Osteoblast (primary cell): Measurements from ENCODE around the gene EED. TPM values are rescaled to one million over a fixed set of nuclear protein-coding genes. Genes with fewer than 3 reads are reported as not detected.

ENCODE experiments used
- DNase-seq: peaks from one replicate; pipeline ENCODE4 v3.0.0; 2011; ENCODE audit warnings: low spot score, mixed read lengths; ENCODE audit not compliant: insufficient read length; ENCODE audit errors: missing footprints
- H2AFZ ChIP-seq: 2 replicates; pipeline ENCODE4 v1.6.0; 2011; ENCODE audit warnings: mild to moderate bottlenecking, low read length
- H3K27ac ChIP-seq: 2 replicates; pipeline ENCODE4 v1.5.1; 2011; ENCODE audit warnings: mild to moderate bottlenecking, low read depth, low read length, moderate library complexity
- H3K27me3 ChIP-seq: 2 replicates; pipeline ENCODE4 v1.6.0; 2012; ENCODE audit warnings: mild to moderate bottlenecking, control low read depth, inconsistent platforms, low read length, moderate library complexity; ENCODE audit not compliant: insufficient read depth
- H3K36me3 ChIP-seq: 2 replicates; pipeline ENCODE4 v1.5.1; 2011; ENCODE audit warnings: mild to moderate bottlenecking, low read length, control low read depth, moderate library complexity; ENCODE audit not compliant: insufficient read depth
- H3K4me1 ChIP-seq: 2 replicates; pipeline ENCODE4 v1.5.1; 2011; ENCODE audit warnings: mild to moderate bottlenecking, low read length, control low read depth, moderate library complexity; ENCODE audit not compliant: insufficient read depth
- H3K4me2 ChIP-seq: 2 replicates; pipeline ENCODE4 v1.6.0; 2011; ENCODE audit warnings: mild to moderate bottlenecking, low read length; ENCODE audit not compliant: insufficient read depth
- H3K4me3 ChIP-seq: fragments of 200-600 bp; sonication (generic); 3 replicates; pipeline ENCODE4 v1.5.1; 2012; ENCODE audit warnings: mild to moderate bottlenecking, low read length, inconsistent platforms; ENCODE audit not compliant: insufficient read depth
- H3K79me2 ChIP-seq: 2 replicates; pipeline ENCODE4 v1.6.0; 2012; ENCODE audit warnings: mild to moderate bottlenecking, low read length, control low read depth, inconsistent platforms; ENCODE audit not compliant: insufficient read depth
- H3K9me3 ChIP-seq: 2 replicates; pipeline ENCODE4 v1.5.1; 2011; ENCODE audit warnings: low read depth, low read length, control low read depth
- H4K20me1 ChIP-seq: 2 replicates; pipeline ENCODE4 v1.6.0; 2012; ENCODE audit warnings: mild to moderate bottlenecking, low read length, control low read depth; ENCODE audit not compliant: insufficient read depth
- total RNA-seq: library from RNA; depleted of rRNA; stranded (reverse); fragments of >200 nt; gene quantifications from 2 replicates; pipeline ENCODE4 v1.2.3, GENCODE V29; 2012
- TF ChIP-seq, protein P1 (sequence below): IDR thresholded peaks from 2 replicates; pipeline ENCODE4 v1.5.1; 2011; ENCODE audit warnings: mild to moderate bottlenecking, low read depth, low read length, moderate library complexity; ENCODE audit errors: extremely low read depth

Gene EED
- total RNA-seq, 1 donor: 12.3 TPM

DNA sequence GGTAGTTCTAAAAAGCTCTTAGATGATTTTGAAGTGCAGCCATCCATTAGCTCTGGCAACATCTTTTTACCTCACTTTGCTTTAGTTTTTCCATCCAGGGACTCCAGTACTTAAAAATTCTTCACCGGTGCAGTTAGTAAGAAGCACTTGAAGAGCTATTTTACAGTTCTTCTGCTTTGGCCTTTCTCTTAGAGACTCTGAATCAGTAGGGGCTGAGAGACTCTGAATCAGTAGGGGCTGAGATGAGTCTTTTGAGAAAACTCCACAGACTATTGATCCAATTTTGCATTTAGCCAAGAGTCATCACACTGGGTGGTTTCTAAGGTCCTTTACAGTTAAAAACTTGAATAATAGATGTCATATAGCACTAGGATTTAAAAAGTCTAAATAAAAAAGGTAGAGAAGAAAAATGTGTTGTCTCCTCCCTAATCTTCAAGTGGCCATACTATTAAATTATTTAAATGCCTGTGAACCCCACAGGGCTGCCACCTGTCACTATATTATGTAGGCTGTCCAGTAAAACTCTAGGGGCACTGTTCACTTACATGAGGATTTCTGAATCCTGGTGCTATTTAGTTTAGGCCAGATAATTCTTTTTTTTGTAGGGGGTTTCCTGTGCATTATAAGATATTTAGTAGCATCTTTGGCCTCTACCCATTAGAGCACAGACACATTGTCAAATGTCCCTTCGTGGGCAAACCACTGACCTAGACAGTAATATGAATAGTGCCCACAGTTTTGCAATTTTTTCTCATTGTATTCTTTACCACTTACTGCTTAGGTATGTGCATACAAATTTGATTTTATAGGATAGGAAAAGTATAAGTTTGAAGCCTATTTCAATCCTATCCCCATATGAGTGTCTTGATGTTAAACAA is 31.2 kb downstream of the EED start:
- no peaks in the 10 kb centered on the region for H3K9me3 ChIP-seq
- H3K79me2 ChIP-seq: peaks cover 37% of the 10 kb centered on the region
- H2AFZ ChIP-seq: no peak overlapping the region

DNA sequence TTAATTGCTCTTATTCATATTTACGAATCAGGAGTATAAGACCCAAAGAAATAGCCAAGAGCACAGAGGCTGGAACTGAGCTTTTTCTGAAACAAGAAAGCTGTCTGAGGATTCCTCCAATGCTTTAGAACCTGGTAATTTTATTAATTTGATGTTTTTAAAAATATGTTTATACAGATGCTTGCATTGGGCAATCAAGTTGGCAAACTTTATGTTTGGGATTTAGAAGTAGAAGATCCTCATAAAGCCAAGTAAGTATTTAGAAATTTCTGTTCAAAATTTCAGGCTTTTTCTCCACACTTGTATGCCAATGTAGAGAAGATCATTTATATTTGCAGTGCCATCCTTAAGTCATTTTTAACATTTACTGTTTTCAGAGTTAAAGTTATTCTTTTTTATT is 33.2 kb downstream of the EED start:
- Histone ChIP-seq H3K4me2 (no peak overlapping the region), H3K4me1 (no peaks in the 10 kb centered on the region), H3K36me3 (peaks cover 18% of the 10 kb centered on the region), H2AFZ (no peak overlapping the region), H3K27me3 (no peaks in the 10 kb centered on the region), H4K20me1 (peaks cover 3% of the 10 kb centered on the region), H3K4me3 (no peak overlapping the region), H3K27ac (no peak overlapping the region), H3K79me2 (peaks cover 26% of the 10 kb centered on the region), H3K9me3 (no peaks in the 10 kb centered on the region)
- TF ChIP-seq, protein P1, sequence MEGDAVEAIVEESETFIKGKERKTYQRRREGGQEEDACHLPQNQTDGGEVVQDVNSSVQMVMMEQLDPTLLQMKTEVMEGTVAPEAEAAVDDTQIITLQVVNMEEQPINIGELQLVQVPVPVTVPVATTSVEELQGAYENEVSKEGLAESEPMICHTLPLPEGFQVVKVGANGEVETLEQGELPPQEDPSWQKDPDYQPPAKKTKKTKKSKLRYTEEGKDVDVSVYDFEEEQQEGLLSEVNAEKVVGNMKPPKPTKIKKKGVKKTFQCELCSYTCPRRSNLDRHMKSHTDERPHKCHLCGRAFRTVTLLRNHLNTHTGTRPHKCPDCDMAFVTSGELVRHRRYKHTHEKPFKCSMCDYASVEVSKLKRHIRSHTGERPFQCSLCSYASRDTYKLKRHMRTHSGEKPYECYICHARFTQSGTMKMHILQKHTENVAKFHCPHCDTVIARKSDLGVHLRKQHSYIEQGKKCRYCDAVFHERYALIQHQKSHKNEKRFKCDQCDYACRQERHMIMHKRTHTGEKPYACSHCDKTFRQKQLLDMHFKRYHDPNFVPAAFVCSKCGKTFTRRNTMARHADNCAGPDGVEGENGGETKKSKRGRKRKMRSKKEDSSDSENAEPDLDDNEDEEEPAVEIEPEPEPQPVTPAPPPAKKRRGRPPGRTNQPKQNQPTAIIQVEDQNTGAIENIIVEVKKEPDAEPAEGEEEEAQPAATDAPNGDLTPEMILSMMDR: no peak
- no peak for DNase-seq

More for the DNA sequence above, 31.2 kb downstream of the EED start:
- H3K4me1 ChIP-seq: no peaks in the 10 kb centered on the region
- TF ChIP-seq, protein P1: no peak
- DNase-seq: no peak
- H3K27ac ChIP-seq: no peak overlapping the region
- H3K4me3 ChIP-seq: no peak overlapping the region
- H3K27me3 ChIP-seq: no peaks in the 10 kb centered on the region
- H3K4me2 ChIP-seq: no peak overlapping the region
- peaks cover 18% of the 10 kb centered on the region for H3K36me3 ChIP-seq
- H4K20me1 ChIP-seq: peaks cover 3% of the 10 kb centered on the region

GRCh38 chr11:86278226-86278625 is 33.7 kb downstream of the EED start:
- no peak overlapping the region for H2AFZ ChIP-seq
- H3K27ac ChIP-seq: no peak overlapping the region
- no peak overlapping the region for H3K4me3 ChIP-seq
- H4K20me1 ChIP-seq: peaks cover 3% of the 10 kb centered on the region
- no peaks in the 10 kb centered on the region for H3K4me1 ChIP-seq
- peaks cover 23% of the 10 kb centered on the region for H3K79me2 ChIP-seq
- DNase-seq: no peak
- no peaks in the 10 kb centered on the region for H3K27me3 ChIP-seq
- TF ChIP-seq, protein P1: no peak
- peaks cover 18% of the 10 kb centered on the region for H3K36me3 ChIP-seq
- no peak overlapping the region for H3K4me2 ChIP-seq
- H3K9me3 ChIP-seq: no peaks in the 10 kb centered on the region

- Histone ChIP-seq H2AFZ (no peak overlapping the region), H3K4me2 (no peak overlapping the region), H3K79me2 (peaks cover 11% of the 10 kb centered on the region), H3K4me1 (no peaks in the 10 kb centered on the region), H3K27me3 (no peaks in the 10 kb centered on the region), H3K36me3 (peaks cover 18% of the 10 kb centered on the region), H3K4me3 (no peak overlapping the region), H4K20me1 (peaks cover 3% of the 10 kb centered on the region), H3K9me3 (no peaks in the 10 kb centered on the region), H3K27ac (no peak overlapping the region)
- DNase-seq: no peak
- TF ChIP-seq, protein P1: no peak
These were observed 35.2 kb downstream of the EED start for GRCh38 chr11:86279747-86280146.
